ENCODE measurements around the gene CCT5. TPM values are rescaled to one million over a fixed set of nuclear protein-coding genes. Genes with fewer than 3 reads are reported as not detected.

Gene CCT5
- total and polyA plus RNA-seq, 10 of the 15 experiments (the other 5 are each of a cell fraction or from before 2014, with no cell fraction given), result 376 to 637 (median 543) TPM

- intact Hi-C loops (cut with micrococcal nuclease; ENCODE audit: unreplicated experiment) (no loop called here), in situ Hi-C loops (cut with MboI) (no loop called here)
- Histone ChIP-seq H3K4me3 (no peak overlapping the region), H2AFZ (ENCODE audit: control insufficient read depth, low read depth, low read length) (no peak overlapping the region), H3K79me2 (ENCODE audit: control insufficient read depth, insufficient read depth, low read length) (no peaks in the 10 kb centered on the region), H3K4me2 (ENCODE audit: control insufficient read depth, insufficient read depth) (no peak overlapping the region), H4K20me1 (ENCODE audit: control insufficient read depth, insufficient read depth) (no peaks in the 10 kb centered on the region), H3K4me1 (ENCODE audit: control insufficient read depth, insufficient read depth, low read length) (peaks cover 3% of the 10 kb centered on the region; the same call in 1 of the 2 replicates), H3K9ac (ENCODE audit: control insufficient read depth, insufficient read depth, low read length) (no peak overlapping the region), H3K36me3 (ENCODE audit: control insufficient read depth in 2 of 2, insufficient read depth in 2 of 2, low read length in 1 of 2) (no peaks in the 10 kb centered on the region), H3K9me3 (replicated peaks; ENCODE audit: control insufficient read depth, insufficient read depth, low read length) (no peaks in the 10 kb centered on the region), H3K27ac (ENCODE audit: control insufficient read depth, insufficient read depth) (no peak overlapping the region), H3K27me3 (replicated peaks in 1 of 2; ENCODE audit: control insufficient read depth in 2 of 2, insufficient read depth in 2 of 2, low read length in 1 of 2) (no peaks in the 10 kb centered on the region)
- SMC1A ChIA-PET (ENCODE audit: uncharacterized antibody, unreplicated experiment), result no interaction called here
- no peak for ATAC-seq
- BruUV-seq (replicated peaks), result no TSS peak
- CTCF ChIA-PET, result interaction anchor here (1.4 kb wide), 1 partner anchor 28 kb away, joined by 4 read pairs; no protein-coding TSS in a partner anchor
- FAIRE-seq, result no peak
- POLR2A ChIA-PET, result no interaction called here
- no peak for DNase-seq (ENCODE audit: low read depth, low spot score)
- TF ChIP-seq POU2F2 (IDR thresholded peaks at IDR 0.05; ENCODE audit: borderline replicate concordance, low read depth, low read length), result no peak
- no peak for TF ChIP-seq IRF5 (IDR thresholded peaks at IDR 0.05; ENCODE audit: borderline replicate concordance)
- TF ChIP-seq CHD1 (IDR thresholded peaks at IDR 0.05; ENCODE audit: low read depth, low read length), result no peak
- TF ChIP-seq PBX3 (IDR thresholded peaks at IDR 0.05; ENCODE audit: insufficient replicate concordance, low read depth, low read length), result no peak
- no peak for TF ChIP-seq MXI1 (IDR thresholded peaks at IDR 0.05; ENCODE audit: low read depth, low read length)
- TF ChIP-seq SMARCA5 (IDR thresholded peaks at IDR 0.05), result no peak
- no peak for TF ChIP-seq BCL11A (IDR thresholded peaks at IDR 0.05; ENCODE audit: low read depth, low read length)
- no peak for TF ChIP-seq STAT3 (IDR thresholded peaks at IDR 0.05; ENCODE audit: low read depth, low read length)
- TF ChIP-seq MLLT1 (IDR thresholded peaks at IDR 0.05), result no peak
- no peak for TF ChIP-seq ZBTB33 (IDR thresholded peaks at IDR 0.05)
- TF ChIP-seq SIX5 (IDR thresholded peaks at IDR 0.05; ENCODE audit: low read depth, low read length, severe bottlenecking), result no peak
- 81% methylated on average over 10 of the region's 10 CpGs for WGBS (ENCODE audit: insufficient coverage, insufficient replicate concordance, low lambda C conversion rate, missing lambda C conversion rate)
- RAD21 ChIA-PET (ENCODE audit: unreplicated experiment), result no interaction called here
These were observed 61.7 kb downstream of the CCT5 start for GRCh38 chr5:10311595-10312425.

All from GM12878 (cell line).